Non-pigmented ciliary epithelial cell (primary cell): Measurements from ENCODE around the gene CYTH4.

Experiments used
- DNase-seq: peaks from one replicate; pipeline ENCODE4 v3.0.0-alpha.2; 2010; ENCODE audit warnings: low read depth

CYTH4 gene

DNA sequence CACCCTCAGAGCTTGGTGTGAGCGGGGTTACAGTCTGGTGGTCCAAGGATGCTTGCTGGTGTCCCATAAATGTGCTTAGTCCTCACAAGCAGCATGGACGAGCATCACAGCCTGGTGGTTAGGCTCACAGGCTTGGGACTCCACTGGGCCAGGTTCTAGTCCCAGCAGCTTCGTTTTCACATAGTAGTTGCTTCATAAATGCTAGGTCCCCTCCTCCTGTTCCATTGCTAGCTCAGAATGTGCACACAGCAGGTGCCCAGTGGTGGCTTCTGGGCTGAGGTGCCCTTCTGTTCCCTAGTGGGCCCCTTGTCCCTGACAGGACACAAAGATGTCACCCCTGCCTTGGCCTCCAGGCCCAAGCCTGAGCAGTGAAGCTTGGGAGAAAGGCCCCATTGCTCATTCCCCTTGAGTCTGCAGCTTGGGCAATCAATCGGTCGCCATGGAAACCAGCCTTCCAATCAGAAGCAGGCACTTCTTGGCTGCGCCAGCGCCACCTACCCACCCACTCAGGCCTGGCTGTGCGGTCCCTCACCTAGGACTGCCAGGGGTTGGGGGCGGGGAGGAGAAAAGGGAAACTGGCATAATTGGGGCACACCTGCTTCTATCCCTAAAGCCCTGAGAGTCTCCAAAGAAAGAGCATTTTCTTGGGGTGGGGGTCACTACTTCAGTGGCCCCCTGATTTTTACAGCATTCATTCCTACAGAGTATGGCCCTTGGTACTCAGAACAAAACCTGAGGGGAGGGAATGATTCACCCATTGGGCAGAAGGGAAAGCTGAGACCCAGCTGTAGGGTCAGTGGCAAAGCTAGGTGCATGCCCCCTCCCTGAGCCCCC lies 48.1 kb downstream of the CYTH4 start:
- peak; percentile 63 for DNase-seq

DNA sequence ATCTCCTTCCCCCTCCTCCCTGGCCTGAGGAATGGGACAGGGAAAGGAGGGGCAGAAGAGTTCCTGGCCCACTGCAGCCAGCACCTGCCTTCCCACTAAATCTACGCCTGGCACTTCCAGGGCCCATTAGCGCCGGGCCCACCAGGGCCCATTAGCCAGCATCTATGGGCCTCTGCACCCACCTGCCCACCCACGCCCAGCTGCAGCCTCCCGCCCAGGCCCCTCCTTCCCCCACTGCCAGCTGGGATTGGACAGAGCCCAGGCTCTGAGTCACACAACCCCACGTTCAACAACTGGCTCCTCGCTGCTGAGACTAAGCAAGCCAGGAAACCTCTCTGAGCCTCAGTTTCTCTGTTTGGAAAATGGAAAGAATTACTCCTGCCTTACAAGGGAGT lies 48.7 kb downstream of the CYTH4 start:
- DNase-seq, result peak; percentile 31

DNA sequence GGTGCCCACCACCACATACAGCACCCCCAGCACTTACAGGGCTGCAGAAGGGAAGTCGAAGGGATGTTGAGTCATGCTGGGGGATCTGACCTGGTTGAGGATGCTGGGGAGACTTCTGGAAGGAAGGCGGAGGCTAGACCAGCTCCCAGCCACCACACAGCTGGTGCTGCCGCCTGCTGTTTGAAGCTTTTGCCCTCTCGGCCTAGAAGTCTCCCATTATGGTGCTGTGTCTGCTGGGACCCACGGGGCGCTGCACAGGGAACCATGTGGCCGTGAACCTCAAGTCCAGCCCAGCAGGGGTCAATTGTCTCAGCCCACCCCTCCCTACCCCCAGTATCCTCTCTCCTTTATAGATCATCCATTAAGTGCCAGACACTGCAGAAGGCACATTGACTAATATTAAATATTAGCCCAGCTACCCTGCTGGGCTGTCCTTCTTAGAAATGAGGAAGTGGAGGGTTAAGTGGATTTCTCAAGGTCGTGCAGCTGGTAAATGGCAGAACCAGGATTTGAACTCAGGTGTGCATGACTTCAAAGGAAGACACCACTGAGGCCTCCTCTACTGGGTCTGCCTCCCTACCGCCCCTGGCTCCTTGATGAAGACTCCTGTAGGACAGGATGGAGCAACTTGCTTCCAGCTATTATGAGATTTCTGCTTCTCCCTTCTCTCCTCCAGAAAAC lies 49.7 kb downstream of the CYTH4 start:
- no peak for DNase-seq

DNA sequence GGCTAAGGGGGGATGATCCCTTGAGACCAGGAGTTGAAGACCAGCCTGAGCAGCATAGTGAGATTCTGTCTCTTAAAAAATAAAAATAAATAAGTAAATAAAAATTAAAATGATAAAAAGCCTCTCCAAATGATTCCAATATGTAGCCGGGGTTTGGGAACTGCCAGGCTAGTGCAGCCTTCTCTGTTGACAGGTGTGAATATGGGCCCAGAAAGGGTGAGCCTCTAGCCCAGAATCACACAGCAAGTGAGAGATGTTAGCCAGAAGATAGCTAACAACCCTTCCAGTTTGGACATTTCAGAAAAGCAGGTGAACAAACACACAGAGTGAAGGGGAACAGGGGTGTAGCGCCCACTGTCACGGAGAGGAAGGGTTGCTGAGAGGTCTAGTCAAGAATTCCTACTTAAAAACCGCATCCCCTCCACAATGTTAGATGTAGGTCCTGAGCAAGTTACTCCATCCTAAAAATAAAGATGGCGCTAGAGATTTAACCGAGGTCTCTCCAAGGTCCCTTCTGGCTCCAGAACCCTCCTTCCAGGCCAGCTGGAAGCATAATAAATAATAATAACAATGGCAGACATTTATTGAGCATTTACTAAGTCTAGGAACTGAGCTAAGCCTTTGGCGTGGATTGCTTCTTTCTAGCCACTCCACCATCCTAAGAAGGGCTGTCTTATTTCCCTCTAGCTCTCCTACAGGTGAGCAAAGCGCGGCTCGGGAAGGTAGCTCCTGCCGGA lies 51.6 kb downstream of the CYTH4 start:
- no peak for DNase-seq

DNA sequence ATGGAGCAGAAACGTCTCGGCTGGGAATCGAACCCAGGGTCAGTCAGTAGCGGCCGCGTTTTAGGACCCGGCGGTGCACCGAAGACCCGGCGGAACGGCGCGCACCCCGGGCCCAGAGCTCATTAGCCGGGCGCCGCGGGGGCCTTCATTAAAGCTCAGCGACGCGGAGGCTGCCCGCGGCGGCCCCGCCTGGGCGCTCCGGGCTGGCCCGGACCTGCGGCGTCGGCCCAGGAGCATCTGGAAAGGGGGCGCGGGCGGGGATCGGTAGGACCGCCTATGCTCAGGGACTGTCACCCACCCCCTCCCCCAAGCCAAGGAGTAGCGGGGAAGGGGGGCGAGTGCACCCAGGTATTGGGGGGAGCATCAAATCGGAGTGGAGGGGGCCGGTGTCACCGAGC lies 52.2 kb downstream of the CYTH4 start:
- DNase-seq, result no peak

DNA sequence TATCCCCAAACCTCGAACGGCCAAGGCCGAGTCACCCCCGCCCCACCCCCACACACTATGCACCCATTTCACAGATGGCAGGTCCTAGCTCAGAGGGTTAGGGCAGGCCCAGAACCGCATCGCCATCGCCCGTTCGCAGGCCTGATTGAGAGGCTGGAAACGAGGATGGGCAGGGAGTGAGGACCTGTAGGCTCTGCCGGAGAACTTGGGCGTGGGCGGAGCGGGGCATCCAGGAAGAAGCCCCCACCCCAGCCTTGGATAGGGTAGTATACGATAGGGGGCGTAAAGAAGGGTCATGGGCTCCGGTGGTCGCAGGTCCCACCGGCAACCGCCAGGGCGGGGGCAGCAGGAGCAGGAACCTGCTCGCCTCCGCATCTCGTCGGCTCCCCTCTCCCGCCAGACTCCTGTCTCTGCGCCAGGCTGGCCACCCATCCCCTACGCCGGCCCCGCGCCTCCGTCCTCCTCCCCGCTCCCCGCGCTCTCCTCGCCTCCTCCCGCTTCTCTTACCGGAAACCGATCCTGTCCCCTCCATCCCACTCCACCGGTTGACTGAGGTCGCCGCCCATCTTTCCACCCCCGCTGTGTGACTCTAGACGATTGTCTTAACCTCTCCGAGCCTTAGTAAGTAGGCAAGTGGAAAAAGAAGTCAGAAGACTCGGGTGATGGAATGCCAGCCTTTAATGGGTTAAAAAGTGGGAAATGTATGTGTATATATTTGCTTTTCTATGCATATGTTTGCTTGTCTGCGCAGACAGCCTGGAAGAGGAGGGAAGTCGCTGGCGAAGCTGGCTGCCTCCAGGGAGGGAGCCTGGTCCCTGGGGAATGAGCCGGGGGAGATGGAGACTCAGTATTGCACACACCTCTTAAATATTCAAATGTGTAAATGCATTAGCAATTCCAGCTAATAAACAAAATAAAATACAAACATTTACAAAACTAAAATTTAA lies 52.8 kb downstream of the CYTH4 start:
- DNase-seq, result no peak

DNA sequence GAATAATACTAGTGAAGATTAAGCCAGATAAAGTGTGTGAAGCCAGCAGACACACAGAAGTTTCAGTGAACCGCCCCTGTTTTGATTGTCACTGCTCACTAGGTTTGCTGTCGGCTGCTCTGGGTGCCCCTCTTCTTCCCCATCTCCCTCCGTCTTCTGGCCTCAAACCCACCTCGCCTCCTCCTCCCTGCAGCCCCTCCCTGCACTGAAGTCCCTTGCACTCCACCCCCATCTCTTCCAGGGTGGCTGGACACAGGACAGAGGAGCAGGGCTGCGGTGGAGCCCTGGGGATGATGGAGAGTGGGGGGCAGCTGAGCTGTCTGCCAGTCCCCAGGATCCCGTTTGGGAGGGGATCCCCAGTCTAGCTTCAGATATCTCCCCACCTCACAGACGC lies 53.5 kb downstream of the CYTH4 start:
- DNase-seq, result no peak

DNA sequence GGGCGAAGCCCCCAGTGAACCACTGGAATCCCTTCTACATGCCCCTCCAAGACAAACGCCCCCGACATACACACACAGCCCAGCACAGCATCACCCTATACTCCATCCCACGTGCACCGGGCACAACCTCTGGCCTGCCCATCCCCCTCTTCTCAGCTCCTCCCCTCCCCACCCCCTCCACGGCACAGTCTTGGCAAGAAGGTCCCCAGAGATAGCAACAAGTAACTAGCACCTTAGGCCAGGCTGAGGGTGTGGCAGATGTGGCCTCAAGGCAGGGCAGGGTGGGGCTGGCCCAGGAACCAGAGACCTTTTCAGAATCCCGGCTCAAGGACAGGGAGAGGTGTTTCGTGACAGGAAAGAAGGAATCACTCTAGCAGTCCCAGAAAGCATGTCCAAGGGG lies 54.3 kb downstream of the CYTH4 start:
- no peak for DNase-seq

DNA sequence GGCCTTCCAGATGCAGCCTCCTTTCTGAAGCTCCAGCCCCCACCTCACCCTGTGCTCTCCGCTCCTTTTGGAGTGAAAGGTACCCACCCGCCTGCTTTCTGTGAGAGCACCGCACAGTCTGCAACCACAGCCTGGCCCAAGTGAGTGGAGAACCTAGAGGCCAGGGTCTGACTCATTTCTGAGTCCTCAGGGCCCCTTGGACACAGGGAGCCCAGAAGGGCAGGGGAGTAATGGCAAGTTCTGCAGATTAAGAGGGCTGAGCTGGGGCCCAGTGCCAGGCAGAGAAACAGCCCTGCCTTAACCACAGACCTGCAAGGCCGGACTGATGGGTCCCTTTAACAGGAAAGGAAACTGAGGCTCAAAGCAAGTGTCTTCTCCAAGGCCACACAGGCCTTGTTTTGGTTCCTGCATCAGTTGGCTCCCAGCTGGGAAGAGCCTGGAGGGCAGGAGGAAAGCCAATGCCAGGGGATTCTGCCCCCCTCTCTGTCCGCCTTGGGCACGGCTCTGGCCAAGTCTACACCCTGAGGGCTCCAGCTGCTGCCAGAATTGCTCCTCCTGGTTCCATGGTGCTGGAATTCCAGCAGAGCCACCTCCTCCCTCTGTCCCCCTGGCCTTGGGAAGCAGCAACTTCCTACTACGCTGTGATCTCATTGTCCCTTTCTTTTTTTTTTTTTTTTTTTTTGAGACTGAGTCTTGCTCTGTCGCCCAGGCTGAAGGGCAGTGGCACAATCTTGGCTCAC lies 55.1 kb downstream of the CYTH4 start:
- no peak for DNase-seq

DNA sequence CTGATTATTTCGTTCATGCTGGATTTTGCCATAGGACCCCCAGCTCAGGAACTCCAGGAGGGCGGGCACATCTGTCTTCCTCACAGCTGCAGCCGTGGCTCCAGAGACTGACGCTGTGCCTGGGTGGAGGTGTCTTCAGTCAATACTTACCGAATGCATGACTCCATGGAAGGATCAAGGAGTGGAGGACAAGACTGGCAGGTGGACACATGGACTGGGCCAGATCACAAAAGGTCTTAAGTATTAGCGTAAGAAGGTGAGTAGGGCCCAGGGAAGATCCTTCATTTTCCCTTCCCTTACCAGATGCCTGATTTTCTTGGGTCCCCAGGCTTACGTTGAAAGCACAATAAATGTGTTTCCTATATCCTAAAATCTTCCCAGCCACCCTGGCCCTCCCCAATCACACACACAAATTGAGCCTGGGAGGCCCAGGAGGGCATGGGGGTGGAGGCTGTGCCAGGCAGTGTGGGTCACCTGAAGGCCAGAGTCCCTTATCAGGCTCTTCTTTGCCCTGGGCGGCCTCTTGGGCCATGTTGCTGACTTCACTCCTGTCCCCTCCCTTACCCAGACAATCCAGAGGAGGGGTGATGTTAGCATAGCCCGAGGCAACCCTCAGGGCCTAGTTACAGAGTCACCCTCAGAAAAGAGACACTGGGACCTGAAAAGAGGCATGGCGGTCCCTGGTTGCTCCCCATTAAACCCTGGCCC lies 56.4 kb downstream of the CYTH4 start:
- DNase-seq, result no peak

DNA sequence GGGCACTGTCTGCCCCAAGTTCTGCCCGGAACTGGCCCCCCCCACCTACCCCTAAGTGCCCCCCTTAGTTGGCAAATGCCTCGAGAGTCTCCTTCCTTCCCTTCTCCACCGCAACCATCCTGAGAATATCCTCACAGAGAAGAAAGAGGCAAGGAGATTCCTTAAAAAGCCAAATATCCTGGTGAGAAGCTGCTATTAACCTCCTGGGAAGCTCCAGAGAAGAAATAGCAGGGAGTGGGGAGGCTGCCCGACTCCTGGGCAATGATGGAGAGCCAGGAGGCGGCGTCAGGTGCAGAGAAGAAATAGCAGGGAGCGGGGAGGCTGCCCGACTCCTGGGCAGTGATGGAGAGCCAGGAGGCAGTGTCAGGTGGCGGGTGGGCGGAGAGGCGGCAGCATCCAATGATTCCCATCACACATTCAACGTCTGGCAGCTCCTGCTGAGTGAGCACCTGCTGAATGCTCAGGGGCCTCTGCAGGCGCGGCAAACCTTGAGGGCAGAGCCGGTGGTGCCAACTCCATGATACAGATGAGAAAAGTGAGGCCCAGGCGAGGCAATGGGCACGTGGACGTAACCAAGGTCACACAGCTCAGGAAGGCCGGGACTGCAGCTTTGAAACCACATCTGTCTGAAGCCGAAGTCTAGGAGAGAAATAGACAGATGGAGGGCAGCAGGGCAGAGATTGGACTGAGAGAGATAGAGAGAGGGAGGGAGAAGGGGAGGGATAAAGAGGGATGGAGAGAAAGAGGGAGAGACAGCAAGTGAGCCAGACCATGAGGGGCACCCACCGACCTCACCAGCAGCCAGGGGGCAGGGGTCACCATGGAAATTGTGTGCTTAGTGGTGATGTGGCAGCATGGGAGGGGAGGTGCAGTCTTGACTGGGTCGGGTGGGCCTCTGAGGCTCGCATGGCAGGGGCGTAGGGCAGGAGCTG lies 58.3 kb downstream of the CYTH4 start:
- DNase-seq, result no peak

DNA sequence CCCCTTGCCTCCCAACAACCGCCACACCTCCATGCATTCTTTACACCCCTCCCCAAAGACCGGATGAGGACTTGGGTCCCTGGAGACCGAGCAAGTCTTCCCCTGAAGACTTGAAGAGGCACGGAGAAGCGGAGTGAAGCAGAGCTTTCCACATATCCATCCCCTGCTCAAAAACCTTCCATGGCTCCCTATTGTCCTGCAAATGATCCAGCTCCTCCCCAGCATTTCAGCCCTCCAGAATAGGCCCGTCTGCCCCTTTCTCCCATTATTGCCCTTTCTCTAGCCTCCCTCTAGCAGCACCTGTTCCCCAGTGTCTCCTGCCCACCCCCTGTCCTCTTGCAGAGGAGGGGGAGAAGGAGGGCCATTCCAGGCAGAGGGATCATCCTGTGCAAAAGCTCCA lies 59.8 kb downstream of the CYTH4 start:
- DNase-seq, result no peak

DNA sequence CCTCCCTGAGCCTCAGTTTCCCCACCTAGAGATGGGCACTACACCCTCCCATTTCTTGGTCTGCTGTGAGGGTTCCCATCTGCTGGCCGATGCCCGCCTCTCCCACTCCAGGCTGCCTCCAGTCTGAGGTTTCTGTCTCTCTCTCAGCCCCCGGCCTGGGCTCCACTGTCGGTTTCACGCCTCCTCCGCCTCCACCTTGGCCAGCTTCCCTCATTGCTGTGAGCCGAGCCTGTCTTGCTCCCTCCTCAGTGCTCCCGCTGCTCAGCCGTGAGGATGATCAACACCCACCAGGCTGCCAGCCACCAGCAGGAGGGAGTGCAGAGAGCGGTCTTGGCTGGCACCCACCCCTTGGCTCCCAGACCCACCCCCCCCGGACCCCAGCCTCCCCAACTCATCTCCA lies 61.0 kb downstream of the CYTH4 start:
- no peak for DNase-seq

DNA sequence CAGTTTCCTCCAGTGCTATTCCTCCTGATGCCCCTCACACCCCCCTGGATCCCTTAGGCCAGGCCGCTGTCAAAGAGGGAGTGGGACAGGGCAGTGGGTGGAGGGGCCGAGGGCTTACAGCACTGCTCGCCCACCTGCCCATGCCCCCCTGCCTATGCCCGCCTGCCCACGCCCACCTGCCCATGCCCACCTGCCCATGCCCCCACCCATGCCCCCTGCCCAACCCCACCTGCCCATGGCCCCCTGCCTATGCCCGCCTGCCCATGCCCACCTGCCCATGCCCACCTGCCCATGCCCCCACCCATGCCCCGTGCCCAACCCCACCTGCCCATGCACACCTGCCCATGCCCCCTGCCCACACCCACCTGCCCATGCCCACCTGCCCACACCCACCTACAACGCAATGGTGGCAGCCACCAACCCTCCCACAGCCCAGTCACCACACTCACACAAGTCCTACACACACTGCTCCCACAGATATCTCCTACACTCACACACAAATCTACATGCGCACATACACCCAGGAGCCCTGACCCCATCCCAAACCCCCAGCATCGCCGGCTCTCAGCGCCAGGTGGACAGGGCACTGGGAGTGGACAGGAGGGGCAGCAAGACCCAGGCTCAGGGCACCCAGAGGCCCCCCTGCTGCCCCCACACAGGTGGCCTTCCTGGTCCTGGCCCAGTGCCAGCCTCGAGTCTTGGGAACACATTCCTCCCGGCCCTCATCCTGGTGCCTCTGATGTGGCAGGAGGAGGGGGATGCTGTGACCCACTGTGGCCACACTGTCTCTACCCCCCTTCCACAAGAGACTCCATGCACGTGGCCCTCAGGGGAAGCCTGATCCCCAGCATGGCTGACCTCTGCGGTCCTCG lies 61.8 kb downstream of the CYTH4 start:
- DNase-seq, result no peak

DNA sequence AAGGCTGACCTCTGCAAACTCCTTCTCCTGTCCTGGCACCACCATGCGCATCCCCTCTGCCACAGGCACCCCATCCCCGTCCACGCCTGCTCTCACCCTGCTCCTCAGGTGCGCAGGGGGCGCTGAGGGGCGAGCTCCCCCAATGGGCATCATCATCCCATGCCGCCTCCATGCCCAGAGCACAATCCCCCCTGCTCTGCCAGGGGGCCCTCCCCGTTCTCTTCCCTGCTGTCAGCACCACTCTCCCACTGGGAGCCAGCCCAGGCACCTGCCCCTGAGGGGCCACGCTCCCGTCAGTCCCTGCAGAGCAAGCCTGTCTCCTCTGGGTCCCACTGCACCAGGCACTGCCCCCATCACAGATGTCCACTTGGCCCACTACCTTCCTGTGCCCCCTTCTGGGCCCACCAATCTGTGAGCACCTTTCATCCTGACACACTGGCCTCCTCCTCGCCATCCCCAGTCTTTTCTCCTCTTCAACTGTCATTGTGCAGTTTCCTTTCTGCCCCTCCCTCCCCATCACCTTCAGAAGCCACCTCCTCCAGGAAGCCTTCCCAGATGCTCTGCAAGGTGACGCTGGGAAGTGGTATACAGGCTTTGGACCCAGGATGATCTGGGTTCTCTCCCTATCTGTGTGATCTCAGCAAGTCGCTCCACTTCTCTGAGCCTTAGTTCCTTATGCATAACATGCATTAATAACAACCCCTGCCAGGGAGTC lies 62.6 kb downstream of the CYTH4 start:
- no peak for DNase-seq

DNA sequence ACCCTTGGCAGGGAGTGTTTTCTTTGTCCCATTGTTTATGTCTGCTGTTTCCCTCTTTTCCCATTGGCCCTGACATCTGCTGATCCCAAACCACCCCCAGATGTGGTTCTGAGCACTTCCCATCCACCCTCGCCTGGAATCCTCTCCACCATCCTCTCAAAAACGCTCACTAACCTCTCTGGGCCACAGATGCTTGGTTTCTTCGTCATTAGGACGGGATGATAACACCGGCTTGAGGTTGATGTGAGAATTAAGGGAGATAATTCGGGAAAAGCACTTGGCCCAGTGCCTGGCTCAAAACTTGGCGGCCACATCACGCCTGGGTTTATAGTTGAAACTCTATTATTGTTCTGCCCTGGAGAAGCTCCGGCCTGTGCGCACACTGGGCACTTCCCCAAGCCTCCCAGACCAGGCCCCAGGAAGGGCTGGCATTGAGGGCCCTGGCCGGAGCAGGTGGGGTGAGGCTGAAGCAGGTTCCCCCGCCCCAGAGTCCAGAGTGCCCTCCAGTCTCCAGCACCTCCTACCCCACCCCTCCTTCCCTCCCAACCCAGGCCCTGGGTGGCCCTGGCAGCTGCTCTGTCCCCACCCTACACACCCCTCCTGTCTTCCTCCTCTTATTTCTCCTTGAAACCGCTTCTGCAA lies 63.7 kb downstream of the CYTH4 start:
- DNase-seq, result peak; percentile 80

DNA sequence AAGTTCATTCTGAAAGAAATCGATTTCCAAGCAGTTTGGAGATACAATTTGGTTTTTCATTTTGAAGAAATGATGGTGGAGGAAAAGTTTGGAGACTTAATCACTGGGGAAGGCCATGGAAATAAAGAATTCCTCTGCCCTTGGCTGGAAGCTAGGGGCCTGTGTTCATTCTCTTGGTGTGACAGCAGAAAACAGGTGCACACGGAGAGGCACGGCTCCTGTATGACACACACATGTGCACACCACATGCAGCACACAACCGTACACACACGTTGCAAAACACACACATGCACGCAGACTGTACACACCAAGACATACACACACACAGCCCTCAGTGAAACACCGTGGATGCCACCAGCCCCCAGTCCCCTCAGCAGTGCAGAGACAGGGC lies 64.2 kb downstream of the CYTH4 start:
- no peak for DNase-seq
